Measurements from ENCODE around the gene PDK3. TPM values are rescaled to one million over a fixed set of nuclear protein-coding genes. Genes with fewer than 3 reads are reported as not detected.

The PDK3 gene
- total RNA-seq, 1 donor from 2014 or later: 31.1 TPM

- Histone ChIP-seq H3K4me3 (no peak overlapping the region), H3K36me3 (peaks cover 10% of the 10 kb centered on the region in 2 donors), H3K27ac (peak overlapping the region; percentile 32 to 52), H3K4me1 (peaks cover 0 to 10% of the 10 kb centered on the region in 2 donors), H3K27me3 (no peaks in the 10 kb centered on the region), H3K9me3 (no peaks in the 10 kb centered on the region)
- TF ChIP-seq CTCF (IDR thresholded peaks at IDR 0.05): peak in 2 of 3 experiments; percentile 25 to 52
- intact Hi-C loops (cut with DNase I): loop anchor here (1.0 to 10.0 kb wide), 3 partner anchors 102 to 593 kb away; partner anchors contain the start of genes APOO, CXorf58 and POLA1
- DNase-seq (ENCODE audit: low spot score in 2 of 2): peak in 1 of 2 donors; percentile 69
These were observed 33.1 kb downstream of the PDK3 start for GRCh38 chrX:24498181-24498580.

- H3K4me3 ChIP-seq: no peak overlapping the region
- intact Hi-C loops (cut with DNase I): loop anchor here (1.0 to 10.0 kb wide), 3 partner anchors 103 to 594 kb away; partner anchors contain the start of genes APOO, CXorf58 and POLA1
- peak; percentile 34 to 54 (median 43) for TF ChIP-seq CTCF (IDR thresholded peaks at IDR 0.05)
- H3K9me3 ChIP-seq: no peaks in the 10 kb centered on the region
- no peaks in the 10 kb centered on the region for H3K27me3 ChIP-seq
- H3K36me3 ChIP-seq: peaks cover 10% of the 10 kb centered on the region in 2 donors
- DNase-seq (ENCODE audit: low spot score in 2 of 2): no peak
- no peak overlapping the region for H3K27ac ChIP-seq
- peaks cover 0 to 7% of the 10 kb centered on the region in 2 donors for H3K4me1 ChIP-seq
These were observed 33.9 kb downstream of the PDK3 start for GRCh38 chrX:24498975-24499374.

- no peaks in the 10 kb centered on the region for H3K27me3 ChIP-seq
- no peak overlapping the region for H3K27ac ChIP-seq
- no peaks in the 10 kb centered on the region for H3K9me3 ChIP-seq
- peaks cover 10 to 17% of the 10 kb centered on the region in 2 donors for H3K36me3 ChIP-seq
- intact Hi-C loops (cut with DNase I): no loop called here
- H3K4me1 ChIP-seq: no peaks in the 10 kb centered on the region
- H3K4me3 ChIP-seq: no peak overlapping the region
- DNase-seq (ENCODE audit: low spot score in 2 of 2): no peak
- no peak for TF ChIP-seq CTCF (IDR thresholded peaks at IDR 0.05)
These were observed 41.0 kb downstream of the PDK3 start for GRCh38 chrX:24506082-24506481.

GRCh38 chrX:24508375-24508774 lies 43.3 kb downstream of the PDK3 start:
- H3K4me3 ChIP-seq: no peak overlapping the region
- no peak for DNase-seq (ENCODE audit: low spot score in 2 of 2)
- H3K27ac ChIP-seq: no peak overlapping the region
- H3K4me1 ChIP-seq: no peaks in the 10 kb centered on the region
- H3K36me3 ChIP-seq: peaks cover 13 to 15% of the 10 kb centered on the region in 2 donors
- no peaks in the 10 kb centered on the region for H3K27me3 ChIP-seq
- TF ChIP-seq CTCF (IDR thresholded peaks at IDR 0.05): no peak
- H3K9me3 ChIP-seq: no peaks in the 10 kb centered on the region
- intact Hi-C loops (cut with DNase I): no loop called here

GRCh38 chrX:24513416-24513815 lies 48.3 kb downstream of the PDK3 start:
- no peaks in the 10 kb centered on the region for H3K27me3 ChIP-seq
- peaks cover 10 to 13% of the 10 kb centered on the region in 2 donors for H3K36me3 ChIP-seq
- TF ChIP-seq CTCF (IDR thresholded peaks at IDR 0.05): no peak
- intact Hi-C loops (cut with DNase I): no loop called here
- H3K27ac ChIP-seq: no peak overlapping the region
- H3K4me3 ChIP-seq: no peak overlapping the region
- no peaks in the 10 kb centered on the region for H3K4me1 ChIP-seq
- no peak for DNase-seq (ENCODE audit: low spot score in 2 of 2)
- H3K9me3 ChIP-seq: no peaks in the 10 kb centered on the region

GRCh38 chrX:24515447-24515846 lies 50.4 kb downstream of the PDK3 start:
- Histone ChIP-seq H3K36me3 (peaks cover 24 to 29% of the 10 kb centered on the region in 2 donors), H3K27me3 (no peaks in the 10 kb centered on the region), H3K9me3 (no peaks in the 10 kb centered on the region), H3K27ac (no peak overlapping the region), H3K4me1 (no peaks in the 10 kb centered on the region), H3K4me3 (no peak overlapping the region)
- DNase-seq (ENCODE audit: low spot score in 2 of 2): no peak
- intact Hi-C loops (cut with DNase I): no loop called here
- no peak for TF ChIP-seq CTCF (IDR thresholded peaks at IDR 0.05)

All from ascending aorta (tissue), 2 donors.